SJSA1 (cell line): Measurements from ENCODE around the gene TBL1XR1. TPM values are rescaled to one million over a fixed set of nuclear protein-coding genes. Genes with fewer than 3 reads are reported as not detected.
"Not testable (repeated sequence)": the region's sequence is repeated elsewhere in the genome, so short reads cannot be mapped to it uniquely, and the experiment has no call there.

Experiments
- DNase-seq, 2 experiments: peaks; one replicate each; pipeline ENCODE4 v3.0.0-alpha.2; 2015 to 2020; ENCODE audit warnings: low spot score in 2 of 2, low read depth in 1 of 2
- H3K27ac ChIP-seq: fragments of 250-450 bp; sonication (Bioruptor Pico); 2 replicates; pipeline ENCODE4 v1.5.1; 2020; ENCODE audit warnings: mild to moderate bottlenecking, moderate library complexity
- H3K27me3 ChIP-seq: fragments of 250-450 bp; sonication (Bioruptor Pico); replicated peaks from 2 replicates; pipeline ENCODE4 v1.5.1; 2020; ENCODE audit warnings: mild to moderate bottlenecking, moderate library complexity
- H3K36me3 ChIP-seq: fragments of 250-450 bp; sonication (Bioruptor Pico); 2 replicates; pipeline ENCODE4 v1.5.1; 2020; ENCODE audit warnings: mild to moderate bottlenecking
- H3K4me1 ChIP-seq: fragments of 250-450 bp; sonication (Bioruptor Pico); replicated peaks from 2 replicates; pipeline ENCODE4 v1.6.1; 2021; ENCODE audit warnings: mild to moderate bottlenecking
- H3K4me3 ChIP-seq: fragments of 250-450 bp; sonication (Bioruptor Pico); 2 replicates; pipeline ENCODE4 v1.5.1; 2020; ENCODE audit warnings: mild to moderate bottlenecking
- H3K9me3 ChIP-seq: fragments of 250-450 bp; sonication (Bioruptor Pico); replicated peaks from 2 replicates; pipeline ENCODE4 v1.5.1; 2020; ENCODE audit warnings: mild to moderate bottlenecking
- total RNA-seq: library from RNA; depleted of rRNA; stranded (reverse); fragments of >200 nt; shearing (Covaris generic); gene quantifications from 2 replicates; pipeline ENCODE4 v1.2.3, GENCODE V29; 2014

The TBL1XR1 gene
- total RNA-seq, 1 experiment from 2014 or later = 82.9 TPM

- Histone ChIP-seq H3K9me3 (no peaks in the 10 kb centered on the region), H3K27me3 (no peaks in the 10 kb centered on the region), H3K4me3 (no peak overlapping the region), H3K36me3 (no peaks in the 10 kb centered on the region), H3K4me1 (no peaks in the 10 kb centered on the region), H3K27ac (no peak overlapping the region)
- no peak for DNase-seq
These were observed 23.1 kb upstream of the TBL1XR1 start for GRCh38 chr3:177220136-177220974.

GRCh38 chr3:177213801-177214535 lies 16.7 kb upstream of the TBL1XR1 start:
- Histone ChIP-seq H3K4me1 (no peaks in the 10 kb centered on the region; the same call in 1 of the 2 replicates), H3K4me3 (no peak overlapping the region), H3K36me3 (no peaks in the 10 kb centered on the region), H3K27me3 (no peaks in the 10 kb centered on the region), H3K9me3 (no peaks in the 10 kb centered on the region), H3K27ac (no peak overlapping the region)
- no peak for DNase-seq

- Histone ChIP-seq H3K9me3 (no peaks in the 10 kb centered on the region), H3K27ac (no peak overlapping the region), H3K4me3 (no peak overlapping the region), H3K36me3 (no peaks in the 10 kb centered on the region), H3K4me1 (peaks cover 4% of the 10 kb centered on the region), H3K27me3 (no peaks in the 10 kb centered on the region)
- DNase-seq = no peak
These were observed 15.5 kb upstream of the TBL1XR1 start for GRCh38 chr3:177212756-177213155.

- Histone ChIP-seq H3K27ac (no peak overlapping the region), H3K4me1 (peaks cover 4% of the 10 kb centered on the region), H3K4me3 (no peak overlapping the region), H3K27me3 (no peaks in the 10 kb centered on the region), H3K9me3 (no peaks in the 10 kb centered on the region), H3K36me3 (no peaks in the 10 kb centered on the region)
- DNase-seq = no peak
These were observed 15.0 kb upstream of the TBL1XR1 start for GRCh38 chr3:177212278-177212610.

- no peak for DNase-seq
- no peaks in the 10 kb centered on the region for H3K9me3 ChIP-seq
- H3K4me3 ChIP-seq = no peak overlapping the region
- no peaks in the 10 kb centered on the region for H3K27me3 ChIP-seq
- no peak overlapping the region for H3K27ac ChIP-seq
- no peaks in the 10 kb centered on the region for H3K36me3 ChIP-seq
- peaks cover 4% of the 10 kb centered on the region for H3K4me1 ChIP-seq
These were observed 14.4 kb upstream of the TBL1XR1 start for GRCh38 chr3:177211503-177212277.

- Histone ChIP-seq H3K4me1 (peaks cover 4% of the 10 kb centered on the region), H3K36me3 (no peaks in the 10 kb centered on the region), H3K4me3 (no peak overlapping the region), H3K9me3 (no peaks in the 10 kb centered on the region), H3K27me3 (no peaks in the 10 kb centered on the region), H3K27ac (no peak overlapping the region)
- no peak for DNase-seq
These were observed 13.6 kb upstream of the TBL1XR1 start for GRCh38 chr3:177210744-177211502.

GRCh38 chr3:177209509-177209908 lies 12.2 kb upstream of the TBL1XR1 start:
- no peak for DNase-seq
- peaks cover 4% of the 10 kb centered on the region for H3K4me1 ChIP-seq
- no peaks in the 10 kb centered on the region for H3K9me3 ChIP-seq
- no peaks in the 10 kb centered on the region for H3K36me3 ChIP-seq
- H3K4me3 ChIP-seq = no peak overlapping the region
- no peaks in the 10 kb centered on the region for H3K27me3 ChIP-seq
- H3K27ac ChIP-seq = no peak overlapping the region

GRCh38 chr3:177208781-177209180 lies 11.5 kb upstream of the TBL1XR1 start:
- DNase-seq = no peak
- H3K27ac ChIP-seq = no peak overlapping the region
- H3K4me1 ChIP-seq = peaks cover 4% of the 10 kb centered on the region
- H3K36me3 ChIP-seq = no peaks in the 10 kb centered on the region
- H3K9me3 ChIP-seq = no peaks in the 10 kb centered on the region
- no peaks in the 10 kb centered on the region for H3K27me3 ChIP-seq
- H3K4me3 ChIP-seq = no peak overlapping the region

- Histone ChIP-seq H3K4me3 (no peak overlapping the region), H3K9me3 (no peaks in the 10 kb centered on the region), H3K27ac (no peak overlapping the region), H3K27me3 (no peaks in the 10 kb centered on the region), H3K36me3 (no peaks in the 10 kb centered on the region), H3K4me1 (peaks cover 4% of the 10 kb centered on the region)
- DNase-seq = no peak
These were observed 10.9 kb upstream of the TBL1XR1 start for GRCh38 chr3:177208223-177208622.

- Histone ChIP-seq H3K9me3 (no peaks in the 10 kb centered on the region), H3K4me3 (no peak overlapping the region), H3K4me1 (peaks cover 7% of the 10 kb centered on the region), H3K27me3 (no peaks in the 10 kb centered on the region), H3K27ac (no peak overlapping the region), H3K36me3 (no peaks in the 10 kb centered on the region)
- DNase-seq = no peak
These were observed 9.7 kb upstream of the TBL1XR1 start for GRCh38 chr3:177206936-177207335.

- no peak overlapping the region for H3K4me3 ChIP-seq
- peaks cover 23% of the 10 kb centered on the region for H3K4me1 ChIP-seq
- no peak for DNase-seq
- no peaks in the 10 kb centered on the region for H3K36me3 ChIP-seq
- no peaks in the 10 kb centered on the region for H3K9me3 ChIP-seq
- H3K27ac ChIP-seq = no peak overlapping the region
- H3K27me3 ChIP-seq = no peaks in the 10 kb centered on the region
These were observed 6.6 kb upstream of the TBL1XR1 start for GRCh38 chr3:177203689-177204395.

GRCh38 chr3:177203016-177203415 lies 5.7 kb upstream of the TBL1XR1 start:
- H3K27ac ChIP-seq, H3K36me3 ChIP-seq, H3K27me3 ChIP-seq, DNase-seq, H3K9me3 ChIP-seq, H3K4me3 ChIP-seq: not testable (repeated sequence)
- peaks cover 27% of the 10 kb centered on the region for H3K4me1 ChIP-seq
